Upper lobe of left lung (tissue), 6 donors: ENCODE measurements around the gene EEF1E1. TPM values are rescaled to one million over a fixed set of nuclear protein-coding genes. Genes with fewer than 3 reads are reported as not detected.

Source experiments
- ATAC-seq, 2 donors: fragments of 200-7000 bp; cut with Tn5 transposase; one replicate each; pipeline ENCODE4 v1.9.1; 2022; ENCODE audit warnings: mild to moderate bottlenecking in 2 of 2, moderate library complexity in 2 of 2; ENCODE audit not compliant: low FRiP score in 2 of 2
- DNase-seq, 2 donors: peaks; one replicate each; pipeline ENCODE4 v3.0.0-alpha.2; 2019 to 2020
- H3K27ac ChIP-seq, 4 donors: fragments of 200-600 bp; sonication (generic); one replicate each; pipeline ENCODE4 v1.5.1; 2016 to 2019
- H3K27me3 ChIP-seq, 4 donors: fragments of 200-600 bp; sonication (generic); one replicate each; pipeline ENCODE4 v1.5.1; 2017 to 2019
- H3K36me3 ChIP-seq, 4 donors: fragments of 200-600 bp; sonication (generic); one replicate each; pipeline ENCODE4 v1.5.1; 2016 to 2019
- H3K4me1 ChIP-seq, 4 donors: fragments of 200-600 bp; sonication (generic); one replicate each; pipeline ENCODE4 v1.5.1; 2018 to 2019
- H3K4me3 ChIP-seq, 4 donors: fragments of 200-600 bp; sonication (generic); one replicate each; pipeline ENCODE4 v1.5.1; 2017 to 2019; ENCODE audit warnings: mild to moderate bottlenecking in 2 of 4, moderate library complexity in 1 of 4
- H3K9me3 ChIP-seq, 4 donors: fragments of 200-600 bp; sonication (generic); one replicate each; pipeline ENCODE4 v1.5.1; 2018 to 2019
- EP300 ChIP-seq, 4 donors: sonication (generic); formaldehyde crosslinking; IDR thresholded peaks; one replicate each; pipeline ENCODE4 v1.5.1; 2017; ENCODE audit warnings: antibody characterized with exemption in 4 of 4, control low read depth in 2 of 4
- POLR2A ChIP-seq, 4 donors: fragments of 450-650 bp; IDR thresholded peaks; one replicate each; pipeline ENCODE4 v1.5.1; 2016 to 2017; ENCODE audit warnings: antibody characterized with exemption in 4 of 4, mild to moderate bottlenecking in 2 of 4
- POLR2AphosphoS5 ChIP-seq, 2 donors: sonication (generic); formaldehyde crosslinking; IDR thresholded peaks; one replicate each; pipeline ENCODE4 v1.5.1; 2017; ENCODE audit warnings: antibody characterized with exemption in 2 of 2
- WGBS, 2 donors: methylation state at CpG; one replicate each; pipeline ENCODE4 v1.1.5; 2017 to 2018; 5-methylcytosine and 5-hydroxymethylcytosine counted together
- total RNA-seq, 6 donors: library from RNA; depleted of rRNA in 4 of 6; stranded (reverse); fragments of >200 nt in 4 of 6; gene quantifications; one replicate each; pipeline versions ENCODE4 v1.1.0 to v1.2.1, GENCODE V29; 2016 to 2021
- TF ChIP-seq, protein P1 (sequence below), 6 experiments: fragments of 450-650 bp in 4 of 6; fragments of 200-600 bp in 2 of 6; sonication (generic) in 2 of 6; IDR thresholded peaks; one replicate each; pipeline ENCODE4 v1.5.1; 2016 to 2019; ENCODE audit warnings: antibody characterized with exemption in 6 of 6
- donor health status: DM: no; HTN: no; CAD: no; lungs with moderate emphysema.
- donor health status: DM: no; HTN: yes; CAD: no; lungs with severe emphysema.

Gene EEF1E1
- total RNA-seq, 6 donors from 2014 or later, result 7.7 to 59.9 (median 15.3) TPM

DNA sequence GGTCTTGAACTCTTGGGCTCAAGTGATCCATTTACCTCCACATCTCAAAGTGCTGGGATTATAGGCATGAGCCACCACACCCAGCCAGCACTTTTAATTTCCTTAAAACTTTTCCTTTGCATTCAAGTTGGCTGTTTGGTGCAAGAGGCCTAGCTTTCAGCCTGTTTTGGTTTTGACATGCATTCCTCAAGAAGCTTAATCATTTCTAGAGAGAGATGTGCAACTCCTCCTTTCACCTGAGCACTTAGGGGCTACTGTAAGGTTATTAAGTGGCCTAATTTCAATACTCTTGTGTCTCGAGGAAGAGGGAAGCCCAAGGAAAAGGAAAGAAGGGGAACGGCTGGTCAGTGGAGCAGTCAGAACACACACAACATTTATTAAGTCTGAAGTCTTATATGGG is 24.4 kb downstream of the EEF1E1 start:
- DNase-seq (no peak), ATAC-seq (no peak)
- TF ChIP-seq POLR2A (IDR thresholded peaks at IDR 0.05) (no peak), EP300 (IDR thresholded peaks at IDR 0.05) (no peak), POLR2AphosphoS5 (IDR thresholded peaks at IDR 0.05) (no peak)
- TF ChIP-seq, protein P1, sequence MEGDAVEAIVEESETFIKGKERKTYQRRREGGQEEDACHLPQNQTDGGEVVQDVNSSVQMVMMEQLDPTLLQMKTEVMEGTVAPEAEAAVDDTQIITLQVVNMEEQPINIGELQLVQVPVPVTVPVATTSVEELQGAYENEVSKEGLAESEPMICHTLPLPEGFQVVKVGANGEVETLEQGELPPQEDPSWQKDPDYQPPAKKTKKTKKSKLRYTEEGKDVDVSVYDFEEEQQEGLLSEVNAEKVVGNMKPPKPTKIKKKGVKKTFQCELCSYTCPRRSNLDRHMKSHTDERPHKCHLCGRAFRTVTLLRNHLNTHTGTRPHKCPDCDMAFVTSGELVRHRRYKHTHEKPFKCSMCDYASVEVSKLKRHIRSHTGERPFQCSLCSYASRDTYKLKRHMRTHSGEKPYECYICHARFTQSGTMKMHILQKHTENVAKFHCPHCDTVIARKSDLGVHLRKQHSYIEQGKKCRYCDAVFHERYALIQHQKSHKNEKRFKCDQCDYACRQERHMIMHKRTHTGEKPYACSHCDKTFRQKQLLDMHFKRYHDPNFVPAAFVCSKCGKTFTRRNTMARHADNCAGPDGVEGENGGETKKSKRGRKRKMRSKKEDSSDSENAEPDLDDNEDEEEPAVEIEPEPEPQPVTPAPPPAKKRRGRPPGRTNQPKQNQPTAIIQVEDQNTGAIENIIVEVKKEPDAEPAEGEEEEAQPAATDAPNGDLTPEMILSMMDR (IDR thresholded peaks at IDR 0.05), result no peak
- H3K27me3 ChIP-seq, result no peaks in the 10 kb centered on the region
- no peaks in the 10 kb centered on the region for H3K36me3 ChIP-seq
- no peak overlapping the region for H3K27ac ChIP-seq
- H3K4me1 ChIP-seq, result peaks cover 0 to 15% (median 12%) of the 10 kb centered on the region in 4 donors
- H3K9me3 ChIP-seq, result no peaks in the 10 kb centered on the region
- no peak overlapping the region for H3K4me3 ChIP-seq
- WGBS, 2 donors, result 60 to 69% methylated on average over 2 of the region's 2 CpGs

DNA sequence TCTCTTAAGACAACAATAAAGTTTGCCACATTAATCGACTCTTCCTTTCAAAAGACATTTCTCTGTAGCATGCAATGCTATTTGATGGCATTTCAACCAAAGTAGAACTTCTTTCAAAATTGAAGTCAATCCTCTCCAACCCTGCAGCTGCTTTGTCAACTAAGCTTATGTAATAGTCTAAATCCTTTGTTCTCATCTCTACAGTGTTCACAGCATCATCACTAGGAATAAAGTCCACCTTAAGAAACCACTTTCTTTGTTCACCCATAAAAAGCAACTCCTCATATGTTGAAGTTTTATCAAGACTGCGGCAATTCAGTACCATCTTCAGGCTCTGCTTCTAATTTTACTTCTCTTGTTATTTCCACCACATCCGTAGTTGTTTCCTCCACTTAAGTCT is 26.6 kb downstream of the EEF1E1 start:
- no peak for DNase-seq
- TF ChIP-seq POLR2A (IDR thresholded peaks at IDR 0.05) (no peak), EP300 (IDR thresholded peaks at IDR 0.05) (no peak), POLR2AphosphoS5 (IDR thresholded peaks at IDR 0.05) (no peak)
- TF ChIP-seq, protein P1 (IDR thresholded peaks at IDR 0.05), result no peak
- Histone ChIP-seq H3K4me3 (no peak overlapping the region), H3K27ac (no peak overlapping the region), H3K9me3 (no peaks in the 10 kb centered on the region), H3K36me3 (no peaks in the 10 kb centered on the region), H3K27me3 (no peaks in the 10 kb centered on the region), H3K4me1 (peaks cover 0 to 6% (median 4%) of the 10 kb centered on the region in 4 donors)
- 65 to 70% methylated on average over 3 of the region's 3 CpGs for WGBS, 2 donors
- no peak for ATAC-seq

DNA sequence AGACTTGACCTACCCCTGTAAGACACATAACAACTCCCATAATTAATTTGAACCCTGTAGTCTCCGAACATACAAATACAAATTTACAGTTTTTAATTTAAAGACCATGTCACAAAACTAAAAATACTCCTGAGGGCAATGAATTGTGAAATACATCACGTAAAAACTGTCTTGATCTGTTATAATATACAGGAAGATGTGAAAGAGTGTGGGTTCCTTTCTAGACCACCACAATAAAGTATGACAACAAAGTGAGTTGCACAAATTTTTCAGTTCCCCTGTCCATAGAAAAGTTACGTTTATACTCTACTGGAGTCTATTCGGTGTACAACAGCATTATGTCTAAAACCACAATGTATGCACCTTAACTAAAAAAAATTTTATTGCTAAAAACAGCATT is 27.2 kb downstream of the EEF1E1 start:
- Histone ChIP-seq H3K27me3 (no peaks in the 10 kb centered on the region), H3K36me3 (no peaks in the 10 kb centered on the region), H3K4me1 (peaks cover 0 to under 1% (median 0%) of the 10 kb centered on the region in 4 donors), H3K9me3 (no peaks in the 10 kb centered on the region), H3K4me3 (no peak overlapping the region), H3K27ac (no peak overlapping the region)
- ATAC-seq (no peak), DNase-seq (no peak)
- TF ChIP-seq, protein P1 (IDR thresholded peaks at IDR 0.05), result no peak
- TF ChIP-seq POLR2AphosphoS5 (IDR thresholded peaks at IDR 0.05), result no peak
- no peak for TF ChIP-seq POLR2A (IDR thresholded peaks at IDR 0.05)
- no peak for TF ChIP-seq EP300 (IDR thresholded peaks at IDR 0.05)
- 72 to 78% methylated on average over 4 of the region's 4 CpGs for WGBS, 2 donors

DNA sequence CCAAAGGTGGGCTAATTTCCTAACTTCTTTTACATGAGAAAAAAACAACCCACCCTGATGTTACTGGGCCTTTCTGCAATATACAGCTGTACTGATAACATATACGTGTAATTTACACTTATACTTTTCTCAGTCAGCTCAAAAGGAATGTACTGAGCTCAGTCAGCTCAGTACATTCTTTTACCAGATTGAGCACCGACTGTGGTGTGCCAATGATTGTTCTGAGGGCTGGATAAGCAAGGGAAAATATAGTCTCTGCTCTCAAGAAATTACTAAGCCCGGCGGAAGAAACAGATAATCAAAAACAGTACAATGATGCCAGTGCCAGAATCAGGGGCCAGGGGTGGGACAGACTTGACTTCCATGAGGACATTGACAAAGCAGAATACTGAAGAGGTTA is 28.1 kb downstream of the EEF1E1 start:
- TF ChIP-seq, protein P1 (IDR thresholded peaks at IDR 0.05), result no peak
- TF ChIP-seq EP300 (IDR thresholded peaks at IDR 0.05) (no peak), POLR2AphosphoS5 (IDR thresholded peaks at IDR 0.05) (no peak), POLR2A (IDR thresholded peaks at IDR 0.05) (no peak)
- no peaks in the 10 kb centered on the region for H3K27me3 ChIP-seq
- no peak overlapping the region for H3K4me3 ChIP-seq
- 76 to 88% methylated on average over 4 of the region's 4 CpGs for WGBS, 2 donors
- no peak for ATAC-seq
- no peak overlapping the region for H3K27ac ChIP-seq
- H3K4me1 ChIP-seq, result no peaks in the 10 kb centered on the region
- H3K9me3 ChIP-seq, result no peaks in the 10 kb centered on the region
- DNase-seq, result no peak
- no peaks in the 10 kb centered on the region for H3K36me3 ChIP-seq

DNA sequence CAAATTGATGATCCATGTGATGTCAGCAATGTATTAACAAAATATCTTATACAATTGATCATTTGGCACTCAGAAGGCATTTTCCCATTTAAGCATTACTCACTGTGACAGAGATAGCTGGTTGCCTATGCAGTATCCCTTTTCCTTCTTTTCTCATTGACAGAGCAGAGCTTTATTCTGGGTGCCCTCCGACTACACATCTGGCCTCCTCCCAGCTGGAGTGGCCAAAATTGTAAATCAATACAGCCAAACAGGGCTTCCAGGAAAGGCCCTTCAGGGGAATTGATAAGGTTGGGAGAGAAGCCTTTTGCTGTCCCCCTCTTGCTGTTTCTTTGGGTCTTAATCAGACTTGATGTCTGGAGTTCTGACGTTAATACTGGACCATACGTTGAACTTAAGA is 28.6 kb downstream of the EEF1E1 start:
- Histone ChIP-seq H3K4me1 (no peaks in the 10 kb centered on the region), H3K9me3 (no peaks in the 10 kb centered on the region), H3K36me3 (no peaks in the 10 kb centered on the region), H3K27ac (no peak overlapping the region), H3K27me3 (no peaks in the 10 kb centered on the region), H3K4me3 (no peak overlapping the region)
- ATAC-seq (no peak), DNase-seq (no peak)
- TF ChIP-seq POLR2AphosphoS5 (IDR thresholded peaks at IDR 0.05) (no peak), POLR2A (IDR thresholded peaks at IDR 0.05) (no peak), EP300 (IDR thresholded peaks at IDR 0.05) (no peak)
- TF ChIP-seq, protein P1 (IDR thresholded peaks at IDR 0.05), result no peak
- 82 to 96% methylated on average over 3 of the region's 3 CpGs for WGBS, 2 donors
